NCI-H1694 (cell line): Measurements from ENCODE around the gene PPM1H.
A peak's percentile ranks its signal among the peaks of the same experiment; 100 is the strongest.
"Not testable (repeated sequence)": the region's sequence is repeated elsewhere in the genome, so short reads cannot be mapped to it uniquely, and the experiment has no call there.

ENCODE experiments used
- DNase-seq: peaks from one replicate; lab custom pipeline; 2025; lab: John Stamatoyannopoulos, UW

The PPM1H gene

GRCh38 chr12:62947364-62947763, 12.4 kb upstream of the PPM1H start:
- DNase-seq, result no peak

GRCh38 chr12:62943779-62944395, 8.9 kb upstream of the PPM1H start:
- DNase-seq, result no peak

- not testable (repeated sequence) for DNase-seq
Observed at GRCh38 chr12:62942316-62942715, 7.4 kb upstream of the PPM1H start.

GRCh38 chr12:62934239-62934798, 631 bp downstream of the PPM1H start:
- no peak for DNase-seq

DNA sequence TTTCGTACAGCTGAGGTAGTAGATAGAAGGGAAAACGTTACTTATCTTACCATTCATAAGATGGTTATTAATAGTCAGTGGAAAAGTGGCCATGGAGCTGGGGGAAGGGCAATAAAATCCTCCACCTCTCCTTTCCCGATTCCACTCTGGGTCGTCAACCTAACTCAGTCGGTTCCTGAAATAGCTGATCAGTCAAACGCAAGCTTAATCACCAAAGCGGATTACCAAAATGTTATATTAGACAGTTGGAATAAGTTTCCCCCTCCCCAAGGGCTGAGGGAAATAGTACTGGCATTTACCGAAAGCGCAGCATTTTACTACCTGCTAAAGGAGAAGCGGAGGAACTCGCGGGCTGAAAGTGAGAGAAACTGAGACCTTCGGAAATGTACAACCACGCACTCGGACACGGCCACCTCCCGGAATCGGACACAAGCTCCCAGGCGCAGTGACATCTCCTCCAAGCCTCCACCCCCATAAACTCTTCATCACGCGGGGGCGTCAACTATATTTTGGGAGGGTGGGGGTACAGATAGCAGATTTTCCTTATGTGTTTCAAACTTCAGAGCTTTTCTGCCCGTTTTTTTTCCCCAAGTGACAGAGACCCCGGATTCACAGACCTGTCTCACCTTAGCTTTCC, 1.2 kb downstream of the PPM1H start:
- no peak for DNase-seq

GRCh38 chr12:62933220-62933601, 1.7 kb downstream of the PPM1H start:
- no peak for DNase-seq

DNA sequence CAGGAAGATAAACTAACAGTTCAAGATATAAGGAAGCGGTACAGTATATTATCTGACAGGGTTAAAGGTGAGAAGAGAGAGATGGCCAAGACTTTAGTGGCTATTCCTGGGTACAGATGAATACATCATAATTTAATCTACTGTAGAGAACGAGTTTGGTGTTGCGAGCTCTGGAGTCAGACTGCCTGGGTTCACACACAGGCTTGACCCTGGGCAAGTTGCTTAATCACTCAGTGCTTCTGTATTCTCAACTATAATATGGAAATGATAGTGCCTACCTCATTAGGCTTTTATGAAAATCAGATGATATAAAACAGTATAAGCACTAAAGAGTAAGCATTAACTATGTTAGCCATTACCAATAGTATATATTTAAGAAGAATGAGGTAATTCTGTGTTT, 3.5 kb downstream of the PPM1H start:
- DNase-seq, result no peak

DNA sequence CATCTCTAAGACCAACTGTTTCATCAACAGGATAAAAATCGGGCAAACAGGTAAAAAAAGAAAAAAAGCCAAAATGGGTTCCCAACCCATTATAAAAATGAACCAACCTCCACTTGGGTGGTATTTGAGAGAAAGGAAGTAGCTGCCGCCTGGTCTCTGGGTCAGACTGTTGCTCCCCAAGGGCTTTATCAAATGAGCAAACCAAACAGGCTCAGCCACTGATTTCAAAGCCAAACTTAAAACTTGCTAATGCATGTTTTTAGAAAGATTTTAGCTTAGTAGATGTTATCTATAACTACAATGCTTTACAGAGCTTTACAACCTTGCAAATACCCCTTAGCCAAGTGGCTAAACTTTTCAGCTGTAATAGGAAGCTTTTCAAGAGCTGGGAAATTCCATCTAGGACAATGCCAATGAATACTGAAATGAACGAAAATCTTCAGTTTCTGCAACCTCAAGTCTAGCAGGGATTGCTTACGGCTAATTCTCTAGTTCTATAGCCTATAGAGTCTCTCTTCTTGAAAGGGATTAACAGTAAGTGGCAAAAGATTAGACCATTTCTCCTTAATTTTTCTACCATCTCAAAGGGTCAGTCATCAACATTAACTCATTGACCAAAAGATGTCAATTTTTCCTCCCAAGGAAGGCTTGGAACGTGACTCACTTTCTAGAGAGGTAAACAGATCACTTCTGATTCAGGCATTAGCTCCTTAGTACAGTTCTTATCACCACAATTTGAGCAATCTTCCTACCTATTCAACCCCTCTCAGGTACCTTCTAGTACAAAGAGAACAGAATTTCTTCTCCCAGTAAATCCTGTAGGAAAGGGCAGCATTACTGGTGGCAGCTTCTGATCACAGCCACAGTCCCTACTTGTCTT, 4.2 kb downstream of the PPM1H start:
- DNase-seq, result no peak

DNA sequence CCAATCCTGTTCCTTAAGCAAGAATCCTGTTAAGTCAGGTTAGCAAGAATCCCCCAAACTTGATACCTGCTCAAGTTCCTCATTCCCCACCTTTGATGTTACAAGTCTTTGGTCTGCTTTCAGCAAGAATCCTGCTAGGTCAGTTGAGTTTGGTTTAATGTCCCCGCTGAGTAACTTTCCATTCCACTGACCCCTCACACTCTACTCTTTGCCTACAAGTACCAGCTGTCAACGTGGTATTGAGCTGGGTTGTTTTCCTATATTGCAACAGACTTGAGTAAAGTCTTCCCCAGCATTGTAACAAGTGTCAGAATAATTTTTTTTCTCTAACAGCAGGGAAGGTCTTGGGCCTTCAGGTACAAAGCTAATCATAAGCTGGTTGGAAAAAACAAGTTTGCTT, 6.3 kb downstream of the PPM1H start:
- no peak for DNase-seq

DNA sequence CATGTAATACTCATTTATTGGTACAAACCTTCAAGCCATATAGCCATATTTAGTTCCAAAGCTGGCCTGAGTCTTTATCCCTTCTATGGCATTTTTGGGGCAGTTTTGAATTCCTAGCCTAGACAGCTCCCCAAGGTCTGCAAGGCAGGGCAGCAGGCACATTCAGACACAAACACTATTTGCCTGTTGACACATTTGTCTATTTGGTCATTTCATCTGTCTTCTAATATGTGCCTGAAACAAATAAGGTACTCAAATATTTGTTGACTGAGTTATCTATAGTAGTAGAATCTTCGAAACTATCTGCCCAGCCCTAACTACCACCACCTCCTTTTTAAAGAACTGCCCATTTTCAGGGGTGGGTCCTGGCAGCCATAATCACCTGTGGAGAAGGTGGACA, 9.3 kb downstream of the PPM1H start:
- no peak for DNase-seq

DNA sequence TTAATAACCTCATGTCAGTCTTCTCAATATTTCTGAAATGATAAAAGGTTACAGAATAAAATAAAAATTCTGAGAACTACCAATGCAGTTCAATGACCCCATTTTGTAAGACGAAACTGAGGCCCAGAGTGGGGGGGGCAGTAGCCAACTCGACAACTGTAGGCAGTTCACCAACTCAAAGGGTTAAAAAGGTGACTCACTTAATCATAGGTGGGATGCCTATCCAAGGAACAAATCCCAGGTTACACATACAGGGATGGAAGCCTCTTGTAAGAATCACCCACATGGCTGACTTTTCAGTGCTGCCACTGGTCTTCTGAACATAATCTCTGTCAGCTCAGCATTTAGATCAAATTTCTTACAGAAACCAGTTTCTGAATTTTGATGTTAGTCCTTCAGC, 10.9 kb downstream of the PPM1H start:
- no peak for DNase-seq

DNA sequence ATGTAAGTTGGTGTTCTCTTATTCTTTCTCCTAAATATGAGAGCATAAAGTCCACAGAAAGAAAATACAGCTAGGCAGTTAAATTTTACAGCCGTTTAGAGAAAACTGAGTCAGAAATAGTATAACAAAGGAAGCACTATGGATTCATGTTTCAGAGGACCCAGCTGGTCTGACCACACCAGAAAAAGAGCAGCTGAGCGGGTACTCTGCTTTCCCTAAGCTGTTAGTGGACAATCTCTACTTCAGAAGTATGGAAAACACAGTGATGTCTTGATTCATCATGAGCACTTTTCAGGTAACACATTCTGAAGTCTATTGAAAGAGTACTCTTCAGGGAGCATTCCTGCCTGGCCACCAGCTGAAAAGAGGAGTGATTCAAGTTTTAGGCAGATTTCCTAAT, 12.4 kb downstream of the PPM1H start:
- DNase-seq, result no peak

- DNase-seq, result peak; percentile 86
Observed at GRCh38 chr12:62919838-62920237, 15.1 kb downstream of the PPM1H start.

GRCh38 chr12:62917926-62918325, 17.0 kb downstream of the PPM1H start:
- no peak for DNase-seq

DNA sequence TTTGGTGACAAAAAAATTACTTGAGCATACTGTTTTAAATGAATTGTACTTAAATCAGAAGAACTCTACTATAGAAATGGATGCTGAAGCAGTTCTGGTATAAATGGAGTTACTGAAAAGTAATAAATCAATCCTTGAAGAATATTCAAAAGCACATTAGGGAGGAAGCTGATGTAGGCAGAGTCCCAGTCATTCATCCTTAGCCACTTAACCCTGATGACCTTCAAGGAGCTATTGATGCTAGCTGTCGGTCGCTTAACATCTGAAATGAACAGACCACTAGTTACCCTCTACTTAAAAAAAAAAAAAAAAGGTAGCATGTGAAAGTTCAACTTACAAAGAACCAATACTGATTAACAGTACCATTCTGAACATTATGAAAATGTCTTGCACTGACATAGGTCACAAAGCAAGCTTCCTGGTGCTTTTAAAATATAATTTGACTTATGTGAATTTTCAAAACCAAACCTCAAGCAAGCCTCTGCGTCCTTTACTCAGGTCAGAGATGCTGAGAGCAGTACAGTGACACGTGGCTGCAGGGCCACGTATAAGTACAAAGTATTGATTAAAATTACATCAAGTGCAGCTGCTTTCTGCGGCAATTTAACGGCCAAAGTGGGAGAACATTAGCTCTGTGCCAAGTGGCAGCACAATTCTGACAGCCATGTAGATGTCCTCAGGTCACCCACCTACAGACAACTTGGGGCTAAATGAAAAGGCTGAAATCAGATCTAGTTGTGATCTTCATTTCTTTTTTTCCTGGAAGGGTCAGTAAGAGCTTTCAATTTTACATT, 18.1 kb downstream of the PPM1H start:
- DNase-seq, result no peak

DNA sequence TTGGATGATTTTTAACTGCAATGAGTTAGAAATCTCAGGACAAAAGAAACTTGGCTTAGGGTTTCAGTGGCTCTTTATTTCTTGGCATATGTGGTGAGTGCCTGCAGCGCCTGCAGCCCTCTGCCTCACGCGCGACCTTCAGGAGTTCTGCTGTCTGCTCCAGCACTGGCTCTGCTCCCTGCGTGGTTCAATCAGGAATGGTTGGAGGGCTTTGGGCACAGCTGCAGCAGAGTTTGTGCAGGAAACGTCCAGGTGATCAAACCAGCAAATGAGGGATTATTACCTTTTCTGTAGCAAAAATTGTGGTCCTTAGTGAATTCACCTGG, 19.8 kb downstream of the PPM1H start:
- no peak for DNase-seq

DNA sequence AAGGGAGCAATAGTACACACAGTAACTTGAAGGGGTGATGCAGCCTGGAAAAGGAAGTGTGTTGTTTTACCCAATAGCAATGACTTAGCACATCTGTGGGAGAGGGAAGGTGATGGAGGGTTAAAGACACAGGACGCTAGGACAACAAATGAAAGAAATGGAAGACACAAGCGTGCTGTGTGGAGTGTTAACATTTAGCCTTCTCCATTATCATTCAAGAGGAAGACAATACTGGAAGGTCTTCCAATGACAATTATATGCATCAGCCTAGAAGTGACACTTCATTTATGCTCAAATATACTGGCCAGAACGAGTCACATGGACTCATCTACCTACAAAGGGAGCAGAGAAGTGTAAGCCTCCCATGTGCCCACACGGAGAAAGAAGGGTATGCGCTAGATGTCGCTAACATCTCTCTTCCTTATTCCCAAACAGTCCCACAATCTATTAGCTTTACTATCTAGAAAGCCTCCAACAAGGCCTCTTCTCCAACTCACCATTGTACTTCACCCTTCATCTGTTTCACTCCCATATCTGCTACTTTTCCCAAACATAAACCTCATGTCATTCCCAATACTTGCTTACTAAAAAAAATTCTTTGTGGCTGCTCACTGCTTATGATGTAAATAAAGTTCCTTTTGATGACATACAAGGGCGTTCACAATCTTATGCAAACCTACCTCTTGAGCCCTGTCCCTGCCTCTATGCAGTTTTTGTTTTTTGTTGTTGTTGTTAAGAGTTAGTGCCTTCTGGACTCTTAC, 20.3 kb downstream of the PPM1H start:
- DNase-seq, result no peak

GRCh38 chr12:62913380-62913779, 21.6 kb downstream of the PPM1H start:
- DNase-seq, result no peak

DNA sequence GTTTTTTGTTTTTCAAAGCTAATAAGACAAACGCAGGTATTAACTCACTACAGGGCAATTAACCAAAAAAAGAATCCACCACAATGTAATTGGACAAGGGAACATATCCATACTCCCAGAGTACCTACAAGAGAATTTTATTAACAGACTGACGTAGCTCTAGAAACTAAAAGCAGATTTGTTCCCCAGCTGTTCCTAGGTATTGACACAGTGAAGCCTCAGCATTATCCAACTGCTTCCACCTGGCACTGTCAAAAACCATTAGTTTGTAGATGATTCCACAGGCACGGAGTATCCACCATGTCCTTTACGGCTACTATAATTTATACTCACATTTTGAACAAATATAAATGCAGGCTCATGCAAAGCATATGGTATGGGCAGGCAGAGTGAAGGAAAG, 22.3 kb downstream of the PPM1H start:
- DNase-seq, result peak; percentile 22

DNA sequence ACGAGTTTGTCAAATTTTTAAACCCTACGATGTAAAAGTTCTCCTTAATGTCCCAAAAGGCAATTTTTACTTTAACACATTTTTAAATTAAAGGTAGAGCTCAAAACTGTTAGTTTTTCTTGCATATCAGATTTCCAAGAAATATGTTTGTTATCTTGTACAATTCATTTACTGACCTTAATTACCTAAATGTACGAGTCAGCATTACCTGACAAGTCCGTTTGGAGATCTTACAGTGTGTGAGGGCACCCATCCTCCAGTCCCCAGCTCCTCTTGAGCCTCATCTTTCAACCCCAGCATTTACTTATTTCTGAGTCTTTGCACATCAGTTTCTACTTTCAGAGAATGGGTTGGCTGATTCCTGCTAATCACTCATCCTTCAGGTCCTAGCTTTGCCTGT, 23.7 kb downstream of the PPM1H start:
- no peak for DNase-seq

DNA sequence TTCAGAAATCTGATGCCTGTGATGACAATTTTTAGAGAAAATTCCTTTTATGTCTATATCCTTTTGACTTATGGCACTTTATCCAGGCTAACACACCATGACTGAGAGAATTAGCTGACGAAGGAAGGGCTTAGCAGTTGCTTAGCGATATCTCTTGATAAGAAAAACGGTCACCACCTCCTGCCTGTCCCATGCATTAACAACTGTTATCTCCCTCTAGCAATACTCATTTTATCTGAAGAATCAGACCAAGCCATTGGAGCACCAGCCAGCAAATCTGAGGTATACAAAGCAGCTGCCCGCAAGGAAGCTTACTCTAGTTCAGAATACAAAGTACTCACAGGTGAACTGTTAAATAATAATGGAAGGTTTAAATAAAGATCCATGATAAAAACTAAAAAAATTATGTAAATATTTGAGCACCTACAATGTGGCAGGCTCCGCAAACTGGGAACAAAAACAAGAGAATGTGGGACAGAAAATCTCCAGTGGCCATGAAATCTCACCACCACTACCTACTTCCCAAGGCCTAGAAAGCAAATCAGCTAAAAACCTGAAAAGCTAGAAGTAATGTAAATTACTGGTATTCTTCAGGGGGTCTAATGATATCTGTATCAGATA, 24.3 kb downstream of the PPM1H start:
- no peak for DNase-seq
